Fibroblast of mammary gland (primary cell): Measurements from ENCODE around the gene THBS2.

Experiments
- DNase-seq: peaks from one replicate; pipeline ENCODE4 v3.0.0-alpha.2; 2010; ENCODE audit warnings: low read depth
- H3K4me3 ChIP-seq: 2 replicates; pipeline ENCODE4 v1.5.1; 2011; ENCODE audit warnings: low read depth, mild to moderate bottlenecking, low read length, moderate library complexity; ENCODE audit not compliant: control insufficient read depth
- CTCF ChIP-seq: conservative IDR thresholded peaks from 2 replicates; pipeline ENCODE4 v1.5.1; 2011; ENCODE audit warnings: low read depth, low read length, inconsistent platforms; ENCODE audit not compliant: control insufficient read depth, insufficient read depth

Gene THBS2

GRCh38 chr6:169247419-169247818 is 6.2 kb downstream of the THBS2 start:
- no peak for DNase-seq
- TF ChIP-seq CTCF = no peak
- no peak overlapping the region for H3K4me3 ChIP-seq

- DNase-seq = no peak
- H3K4me3 ChIP-seq = no peak overlapping the region
- no peak for TF ChIP-seq CTCF
Observed at GRCh38 chr6:169246445-169246844, 7.2 kb downstream of the THBS2 start.

- DNase-seq = no peak
- H3K4me3 ChIP-seq = no peak overlapping the region
- TF ChIP-seq CTCF = no peak
Observed at GRCh38 chr6:169244684-169245383, 8.8 kb downstream of the THBS2 start.

GRCh38 chr6:169243661-169244060 is 10.0 kb downstream of the THBS2 start:
- no peak for DNase-seq
- no peak overlapping the region for H3K4me3 ChIP-seq
- no peak for TF ChIP-seq CTCF

- no peak overlapping the region for H3K4me3 ChIP-seq
- no peak for TF ChIP-seq CTCF
- DNase-seq = no peak
Observed at GRCh38 chr6:169243186-169243585, 10.5 kb downstream of the THBS2 start.

- TF ChIP-seq CTCF = no peak
- H3K4me3 ChIP-seq = no peak overlapping the region
- no peak for DNase-seq
Observed at GRCh38 chr6:169241688-169242350, 11.8 kb downstream of the THBS2 start.
